ENCODE results near the gene FOXD3.

The FOXD3 gene

GRCh38 chr1:63328122-63328521 lies 5.8 kb downstream of the FOXD3 start:
- Histone ChIP-seq H3F3A (ENCODE audit: control insufficient read depth, insufficient read depth) (peaks cover 5% of the 10 kb centered on the region; the same call in 1 of the 2 replicates), H3K4me3 (ENCODE audit: low read length) (peak overlapping the region; percentile 44), H3K27me3 (ENCODE audit: control insufficient read depth, low read length) (no peaks in the 10 kb centered on the region), H3K36me3 (ENCODE audit: control insufficient read depth, low read length) (no peaks in the 10 kb centered on the region), H4K20me1 (ENCODE audit: control insufficient read depth, insufficient read depth, low read depth, low read length) (no peaks in the 10 kb centered on the region), H3K4me2 (ENCODE audit: low read length) (peak overlapping the region; percentile 57), H3K9me2 (replicated peaks; ENCODE audit: control insufficient read depth, low read length) (no peaks in the 10 kb centered on the region), H3K79me2 (ENCODE audit: control insufficient read depth, low read length) (no peaks in the 10 kb centered on the region), H3K4me1 (ENCODE audit: control insufficient read depth, low read length) (peaks cover 15% of the 10 kb centered on the region), H3K27ac (ENCODE audit: low read depth, low read length) (no peak overlapping the region), H3K9me3 (ENCODE audit: control insufficient read depth, insufficient read depth, low read length) (no peaks in the 10 kb centered on the region; the same call in 1 of the 2 replicates)
- TF ChIP-seq CTCF (IDR thresholded peaks at IDR 0.05; ENCODE audit: low read depth, low read length, poor library complexity, severe bottlenecking) (no peak), EZH2phosphoT487 (IDR thresholded peaks at IDR 0.05; ENCODE audit: borderline replicate concordance, low read length) (no peak)

- no peak overlapping the region for H3K27ac ChIP-seq (ENCODE audit: low read depth, low read length)
- TF ChIP-seq CTCF (IDR thresholded peaks at IDR 0.05; ENCODE audit: low read depth, low read length, poor library complexity, severe bottlenecking) = no peak
- no peak for TF ChIP-seq EZH2phosphoT487 (IDR thresholded peaks at IDR 0.05; ENCODE audit: borderline replicate concordance, low read length)
- no peaks in the 10 kb centered on the region for H3K79me2 ChIP-seq (ENCODE audit: control insufficient read depth, low read length)
- H3K4me3 ChIP-seq (ENCODE audit: low read length) = no peak overlapping the region
- H4K20me1 ChIP-seq (ENCODE audit: control insufficient read depth, insufficient read depth, low read depth, low read length) = no peaks in the 10 kb centered on the region
- H3K9me3 ChIP-seq (ENCODE audit: control insufficient read depth, insufficient read depth, low read length) = no peaks in the 10 kb centered on the region
- no peaks in the 10 kb centered on the region for H3K27me3 ChIP-seq (ENCODE audit: control insufficient read depth, low read length)
- peaks cover 15% of the 10 kb centered on the region for H3K4me1 ChIP-seq (ENCODE audit: control insufficient read depth, low read length)
- H3K9me2 ChIP-seq (replicated peaks; ENCODE audit: control insufficient read depth, low read length) = no peaks in the 10 kb centered on the region
- peaks cover 5% of the 10 kb centered on the region; the same call in 1 of the 2 replicates for H3F3A ChIP-seq (ENCODE audit: control insufficient read depth, insufficient read depth)
- no peak overlapping the region for H3K4me2 ChIP-seq (ENCODE audit: low read length)
- H3K36me3 ChIP-seq (ENCODE audit: control insufficient read depth, low read length) = no peaks in the 10 kb centered on the region
These were observed 6.4 kb downstream of the FOXD3 start for GRCh38 chr1:63328781-63329180.

GRCh38 chr1:63329621-63330330 lies 7.4 kb downstream of the FOXD3 start:
- no peak overlapping the region for H3K4me3 ChIP-seq (ENCODE audit: low read length)
- no peaks in the 10 kb centered on the region for H3K9me2 ChIP-seq (replicated peaks; ENCODE audit: control insufficient read depth, low read length)
- no peak overlapping the region for H3K4me2 ChIP-seq (ENCODE audit: low read length)
- no peaks in the 10 kb centered on the region for H3K27me3 ChIP-seq (ENCODE audit: control insufficient read depth, low read length)
- H3K4me1 ChIP-seq (ENCODE audit: control insufficient read depth, low read length) = peaks cover 15% of the 10 kb centered on the region
- H4K20me1 ChIP-seq (ENCODE audit: control insufficient read depth, insufficient read depth, low read depth, low read length) = no peaks in the 10 kb centered on the region
- H3K79me2 ChIP-seq (ENCODE audit: control insufficient read depth, low read length) = no peaks in the 10 kb centered on the region
- no peaks in the 10 kb centered on the region for H3K9me3 ChIP-seq (ENCODE audit: control insufficient read depth, insufficient read depth, low read length)
- no peak for TF ChIP-seq CTCF (IDR thresholded peaks at IDR 0.05; ENCODE audit: low read depth, low read length, poor library complexity, severe bottlenecking)
- no peak for TF ChIP-seq EZH2phosphoT487 (IDR thresholded peaks at IDR 0.05; ENCODE audit: borderline replicate concordance, low read length)
- no peaks in the 10 kb centered on the region for H3K36me3 ChIP-seq (ENCODE audit: control insufficient read depth, low read length)
- no peak overlapping the region for H3K27ac ChIP-seq (ENCODE audit: low read depth, low read length)
- H3F3A ChIP-seq (ENCODE audit: control insufficient read depth, insufficient read depth) = peaks cover 5% of the 10 kb centered on the region; the same call in 1 of the 2 replicates

All from DOHH2 (cell line).